Measurements from ENCODE around the gene ABR.

DNA sequence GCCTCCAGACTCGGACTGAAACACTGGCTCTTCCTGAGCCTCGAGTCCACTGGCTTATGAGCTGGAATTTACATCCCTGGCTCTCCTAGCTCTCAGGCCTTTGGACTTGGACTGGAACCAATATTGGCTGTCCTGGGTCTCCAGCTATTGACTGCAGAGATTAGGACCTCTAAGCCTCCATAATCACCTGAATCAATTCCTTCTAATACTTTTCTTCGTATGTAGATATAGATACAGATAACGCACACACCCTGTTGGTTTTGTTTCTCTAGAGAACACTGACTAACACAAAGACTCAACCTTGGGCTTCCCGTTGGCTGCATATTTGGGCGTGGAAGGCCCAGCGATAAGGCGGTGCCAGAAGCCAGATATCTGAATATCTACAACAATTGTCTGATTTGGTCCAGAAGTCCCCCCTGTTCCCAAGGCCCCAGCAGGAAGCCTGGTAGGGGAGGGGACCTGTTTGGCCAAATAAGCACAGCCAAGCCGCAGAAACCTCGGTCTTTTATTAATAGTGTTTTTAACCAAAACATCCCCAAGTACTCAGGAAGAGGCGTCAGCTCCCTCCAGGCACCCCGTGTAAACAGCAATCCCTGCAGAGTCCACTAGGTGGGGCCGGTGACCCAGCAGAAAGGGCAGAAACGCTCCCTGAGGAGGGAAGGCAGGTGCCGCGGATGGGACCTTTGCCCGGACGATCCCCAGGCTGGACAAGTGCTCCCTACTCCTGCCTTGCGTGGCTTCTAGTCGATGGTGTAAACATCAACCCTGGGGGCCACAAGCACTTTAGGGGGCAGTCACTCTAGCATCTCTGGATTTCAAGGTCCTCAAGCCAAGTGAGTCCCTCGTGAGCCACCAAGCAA is 57.0 kb downstream of the ABR start:
- TF ChIP-seq CTCF (IDR thresholded peaks at IDR 0.05) = peak; percentile 80
- no peak for TF ChIP-seq EZH2 (IDR thresholded peaks at IDR 0.05)
